ENCODE data around the gene NKD2. TPM values are rescaled to one million over a fixed set of nuclear protein-coding genes. Genes with fewer than 3 reads are reported as not detected.
"Not testable (repeated sequence)": the region's sequence is repeated elsewhere in the genome, so short reads cannot be mapped to it uniquely, and the experiment has no call there.

Gene NKD2
- total RNA-seq, 1 experiment from 2014 or later: 0.27 TPM

GRCh38 chr5:1068895-1069719 lies 60.5 kb downstream of the NKD2 start:
- in situ Hi-C loops (cut with HindIII; ENCODE audit: low pct_unique_long_range_greater_than_20kb, low sequenced_read_pairs): no loop called here
- no peak for DNase-seq (ENCODE audit: low read depth)

GRCh38 chr5:1069720-1070088 lies 61.1 kb downstream of the NKD2 start:
- in situ Hi-C loops (cut with HindIII; ENCODE audit: low pct_unique_long_range_greater_than_20kb, low sequenced_read_pairs): no loop called here
- no peak for DNase-seq (ENCODE audit: low read depth)

GRCh38 chr5:1073239-1074102 lies 64.9 kb downstream of the NKD2 start:
- in situ Hi-C loops (cut with HindIII; ENCODE audit: low pct_unique_long_range_greater_than_20kb, low sequenced_read_pairs): no loop called here
- DNase-seq (ENCODE audit: low read depth): no peak

GRCh38 chr5:1074226-1074625 lies 65.6 kb downstream of the NKD2 start:
- in situ Hi-C loops (cut with HindIII; ENCODE audit: low pct_unique_long_range_greater_than_20kb, low sequenced_read_pairs): no loop called here
- no peak for DNase-seq (ENCODE audit: low read depth)

- in situ Hi-C loops (cut with HindIII; ENCODE audit: low pct_unique_long_range_greater_than_20kb, low sequenced_read_pairs): no loop called here
- DNase-seq (ENCODE audit: low read depth): no peak
These were observed 66.4 kb downstream of the NKD2 start for GRCh38 chr5:1074816-1075554.

GRCh38 chr5:1075555-1075881 lies 66.9 kb downstream of the NKD2 start:
- in situ Hi-C loops (cut with HindIII; ENCODE audit: low pct_unique_long_range_greater_than_20kb, low sequenced_read_pairs): no loop called here
- no peak for DNase-seq (ENCODE audit: low read depth)

GRCh38 chr5:1075931-1076330 lies 67.3 kb downstream of the NKD2 start:
- DNase-seq (ENCODE audit: low read depth): no peak
- in situ Hi-C loops (cut with HindIII; ENCODE audit: low pct_unique_long_range_greater_than_20kb, low sequenced_read_pairs): no loop called here

GRCh38 chr5:1076406-1076805 lies 67.8 kb downstream of the NKD2 start:
- in situ Hi-C loops (cut with HindIII; ENCODE audit: low pct_unique_long_range_greater_than_20kb, low sequenced_read_pairs): no loop called here
- no peak for DNase-seq (ENCODE audit: low read depth)

GRCh38 chr5:1077026-1077425 lies 68.4 kb downstream of the NKD2 start:
- in situ Hi-C loops (cut with HindIII; ENCODE audit: low pct_unique_long_range_greater_than_20kb, low sequenced_read_pairs): no loop called here
- no peak for DNase-seq (ENCODE audit: low read depth)

GRCh38 chr5:1077491-1078020 lies 69.0 kb downstream of the NKD2 start:
- in situ Hi-C loops (cut with HindIII; ENCODE audit: low pct_unique_long_range_greater_than_20kb, low sequenced_read_pairs): no loop called here
- DNase-seq (ENCODE audit: low read depth): no peak

- DNase-seq (ENCODE audit: low read depth): no peak
- in situ Hi-C loops (cut with HindIII; ENCODE audit: low pct_unique_long_range_greater_than_20kb, low sequenced_read_pairs): no loop called here
These were observed 69.6 kb downstream of the NKD2 start for GRCh38 chr5:1078206-1078605.

GRCh38 chr5:1078851-1079250 lies 70.2 kb downstream of the NKD2 start:
- DNase-seq (ENCODE audit: low read depth): no peak

GRCh38 chr5:1079486-1079885 lies 70.9 kb downstream of the NKD2 start:
- in situ Hi-C loops (cut with HindIII; ENCODE audit: low pct_unique_long_range_greater_than_20kb, low sequenced_read_pairs): no loop called here
- no peak for DNase-seq (ENCODE audit: low read depth)

More at GRCh38 chr5:1078851-1079250, 70.2 kb downstream of the NKD2 start:
- in situ Hi-C loops (cut with HindIII; ENCODE audit: low pct_unique_long_range_greater_than_20kb, low sequenced_read_pairs): no loop called here

- DNase-seq (ENCODE audit: low read depth): no peak
- in situ Hi-C loops (cut with HindIII; ENCODE audit: low pct_unique_long_range_greater_than_20kb, low sequenced_read_pairs): no loop called here
These were observed 71.4 kb downstream of the NKD2 start for GRCh38 chr5:1079961-1080360.

- in situ Hi-C loops (cut with HindIII; ENCODE audit: low pct_unique_long_range_greater_than_20kb, low sequenced_read_pairs): no loop called here
- DNase-seq (ENCODE audit: low read depth): no peak
These were observed 71.8 kb downstream of the NKD2 start for GRCh38 chr5:1080432-1080831.

- in situ Hi-C loops (cut with HindIII; ENCODE audit: low pct_unique_long_range_greater_than_20kb, low sequenced_read_pairs): no loop called here
- DNase-seq (ENCODE audit: low read depth): no peak
These were observed 72.9 kb downstream of the NKD2 start for GRCh38 chr5:1081519-1081918.

- in situ Hi-C loops (cut with HindIII; ENCODE audit: low pct_unique_long_range_greater_than_20kb, low sequenced_read_pairs); DNase-seq (ENCODE audit: low read depth): not testable (repeated sequence)
These were observed 74.4 kb downstream of the NKD2 start for GRCh38 chr5:1083026-1083425.

GRCh38 chr5:1083823-1084605 lies 75.4 kb downstream of the NKD2 start:
- DNase-seq (ENCODE audit: low read depth): no peak
- in situ Hi-C loops (cut with HindIII; ENCODE audit: low pct_unique_long_range_greater_than_20kb, low sequenced_read_pairs): no loop called here
